H1 (cell line): ENCODE results near the gene AKR1C3. TPM values are rescaled to one million over a fixed set of nuclear protein-coding genes. Genes with fewer than 3 reads are reported as not detected.
"Not testable (repeated sequence)": the region's sequence is repeated elsewhere in the genome, so short reads cannot be mapped to it uniquely, and the experiment has no call there.

ENCODE experiments used
- CTCF ChIA-PET: fragments of 300-600 bp; sonication (Branson Sonifier 250); formaldehyde crosslinking; loops from one replicate; lab custom pipeline; 2021; ENCODE audit not compliant: partially characterized antibody; lab: Charles Lee
- POLR2A ChIA-PET: fragments of 300-600 bp; sonication (Branson Sonifier 250); formaldehyde crosslinking; loops from one replicate; lab custom pipeline; 2021; ENCODE audit warnings: inconsistent platforms; ENCODE audit not compliant: partially characterized antibody; lab: Charles Lee
- DNase-seq, 2 experiments: peaks; one replicate each; pipeline versions ENCODE4 v3.0.0 to v3.0.0-alpha.2; 2010 to 2022; ENCODE audit warnings: low spot score in 2 of 2, low read depth in 1 of 2, mixed read lengths in 1 of 2
- FAIRE-seq: peaks from 2 replicates; lab custom pipeline; 2011; peaks lifted over from hg19 to GRCh38; lab: Jason Lieb, UNC
- H2AFZ ChIP-seq: 2 replicates; pipeline ENCODE4 v1.8.1; 2012; ENCODE audit warnings: low read length, inconsistent platforms
- H2AK5ac ChIP-seq: 2 replicates; pipeline ENCODE4 v1.6.1; 2013; ENCODE audit warnings: low read depth, low read length
- H2BK120ac ChIP-seq: replicated peaks from 2 replicates; pipeline ENCODE3; 2013; ENCODE audit warnings: low read depth, low read length, inconsistent platforms
- H2BK12ac ChIP-seq: 2 replicates; pipeline ENCODE4 v1.6.1; 2013; ENCODE audit warnings: low read depth, low read length
- H2BK15ac ChIP-seq: 2 replicates; pipeline ENCODE4 v1.6.1; 2013; ENCODE audit warnings: low read length
- H2BK20ac ChIP-seq: 2 replicates; pipeline ENCODE4 v1.6.1; 2013; ENCODE audit warnings: low read length
- H2BK5ac ChIP-seq: 2 replicates; pipeline ENCODE4 v1.6.1; 2013; ENCODE audit warnings: low read depth, low read length
- H3K14ac ChIP-seq: 2 replicates; pipeline ENCODE4 v1.6.1; 2013; ENCODE audit warnings: inconsistent platforms; ENCODE audit not compliant: insufficient read length
- H3K18ac ChIP-seq: 2 replicates; pipeline ENCODE4 v1.6.1; 2013; ENCODE audit warnings: low read length; ENCODE audit errors: extremely low read depth
- H3K23ac ChIP-seq: 2 replicates; pipeline ENCODE4 v1.6.1; 2013; ENCODE audit warnings: inconsistent platforms; ENCODE audit not compliant: insufficient read length
- H3K23me2 ChIP-seq: 2 replicates; pipeline ENCODE4 v1.6.1; 2013; ENCODE audit warnings: low read depth, low read length
- H3K27ac ChIP-seq: 2 replicates; pipeline ENCODE4 v1.6.1; 2011; ENCODE audit warnings: low read depth, low read length, inconsistent platforms
- H3K27me3 ChIP-seq, 4 experiments: replicated peaks in 1 of 4; 1 replicate in 1 of 4; 2 replicates in 3 of 4; pipeline versions ENCODE4 v1.6.1 to v1.8.1; 2011 to 2013; ENCODE audit warnings: low read length in 3 of 4, mild to moderate bottlenecking in 3 of 4, inconsistent platforms in 2 of 4, mixed read lengths in 2 of 4, moderate library complexity in 1 of 4; ENCODE audit not compliant: control insufficient read depth in 3 of 4, insufficient read depth in 3 of 4; ENCODE audit errors: extremely low read depth in 1 of 4
- H3K36me3 ChIP-seq, 4 experiments: 2 replicates each; pipeline versions ENCODE4 v1.6.1 to v1.8.1; 2011 to 2013; ENCODE audit warnings: mild to moderate bottlenecking in 4 of 4, low read length in 3 of 4, moderate library complexity in 2 of 4, control low read depth in 1 of 4, inconsistent platforms in 1 of 4; ENCODE audit not compliant: insufficient read depth in 4 of 4, control insufficient read depth in 2 of 4
- H3K4ac ChIP-seq: replicated peaks from 2 replicates; pipeline ENCODE3; 2013; ENCODE audit warnings: low read length, low read depth, mixed read lengths, inconsistent platforms; ENCODE audit not compliant: insufficient read length
- H3K4me1 ChIP-seq, 4 experiments: replicated peaks in 1 of 4; 1 replicate in 1 of 4; 2 replicates in 3 of 4; pipeline versions ENCODE4 v1.6.1 to v1.8.1; 2011 to 2013; ENCODE audit warnings: low read length in 3 of 4, inconsistent platforms in 2 of 4, mixed read lengths in 1 of 4; ENCODE audit not compliant: insufficient read depth in 4 of 4, control insufficient read depth in 3 of 4
- H3K4me2 ChIP-seq, 2 experiments: 2 replicates each; pipeline versions ENCODE4 v1.6.1 to v1.8.1; 2011 to 2013; ENCODE audit warnings: low read depth in 2 of 2, low read length in 2 of 2, control low read depth in 1 of 2, inconsistent platforms in 1 of 2, mild to moderate bottlenecking in 1 of 2; ENCODE audit not compliant: insufficient read depth in 1 of 2
- H3K4me3 ChIP-seq, 4 experiments: fragments of 200-600, 300-600 bp in 1 of 4; sonication (generic), shearing (Covaris generic), sonication (Bioruptor Twin) in 1 of 4; 2 replicates each; pipeline versions ENCODE4 v1.5.1 to v1.8.1; 2011 to 2016; ENCODE audit warnings: low read length in 4 of 4, low read depth in 3 of 4, control low read depth in 2 of 4, inconsistent platforms in 2 of 4, mild to moderate bottlenecking in 2 of 4, mixed read lengths in 1 of 4, moderate library complexity in 1 of 4; ENCODE audit not compliant: insufficient read depth in 2 of 4; ENCODE audit errors: extremely low read depth in 1 of 4
- H3K56ac ChIP-seq: replicated peaks from 2 replicates; pipeline ENCODE3; 2013; ENCODE audit warnings: low read depth, mild to moderate bottlenecking, mixed read lengths, low read length, inconsistent platforms; ENCODE audit not compliant: insufficient read length
- H3K79me1 ChIP-seq: 2 replicates; pipeline ENCODE4 v1.6.1; 2013; ENCODE audit warnings: low read depth, low read length, control low read depth
- H3K79me2 ChIP-seq, 2 experiments: 2 replicates each; pipeline versions ENCODE4 v1.6.1 to v1.8.1; 2012 to 2013; ENCODE audit warnings: low read length in 2 of 2, mild to moderate bottlenecking in 2 of 2, inconsistent platforms in 1 of 2; ENCODE audit not compliant: insufficient read depth in 2 of 2, control insufficient read depth in 1 of 2
- H3K9ac ChIP-seq, 4 experiments: replicated peaks in 1 of 4; 1 replicate in 1 of 4; 2 replicates in 3 of 4; pipeline versions ENCODE4 v1.6.1 to v1.8.1; 2011 to 2013; ENCODE audit warnings: low read depth in 3 of 4, low read length in 3 of 4, control low read depth in 2 of 4, mild to moderate bottlenecking in 2 of 4, moderate library complexity in 2 of 4, inconsistent platforms in 1 of 4; ENCODE audit errors: extremely low read depth in 1 of 4
- H3K9me3 ChIP-seq, 2 experiments: 2 replicates each; pipeline versions ENCODE4 v1.6.1 to v1.8.1; 2012 to 2013; ENCODE audit warnings: mild to moderate bottlenecking in 2 of 2, moderate library complexity in 2 of 2, control low read depth in 1 of 2, inconsistent platforms in 1 of 2, low read depth in 1 of 2, low read length in 1 of 2, mixed read lengths in 1 of 2; ENCODE audit not compliant: insufficient read depth in 2 of 2
- H4K20me1 ChIP-seq, 2 experiments: replicated peaks in 1 of 2; 2 replicates each; pipeline versions ENCODE3 to v1.8.1; 2011 to 2013; ENCODE audit warnings: inconsistent platforms in 2 of 2, low read length in 2 of 2, mild to moderate bottlenecking in 1 of 2; ENCODE audit not compliant: insufficient read depth in 2 of 2, control insufficient read depth in 1 of 2
- H4K5ac ChIP-seq: 2 replicates; pipeline ENCODE4 v1.6.1; 2013; ENCODE audit warnings: low read length, low read depth, mixed read lengths, inconsistent platforms; ENCODE audit not compliant: insufficient read length
- H4K8ac ChIP-seq: 2 replicates; pipeline ENCODE4 v1.8.0; 2013; ENCODE audit warnings: mild to moderate bottlenecking, moderate library complexity, low read length, inconsistent platforms; ENCODE audit not compliant: insufficient read depth; ENCODE audit errors: extremely low read depth
- H4K91ac ChIP-seq: replicated peaks from 2 replicates; pipeline ENCODE3; 2013; ENCODE audit warnings: low read length, mixed read lengths, inconsistent platforms; ENCODE audit not compliant: insufficient read length
- WGBS, 2 experiments: shearing (Covaris generic) in 1 of 2; methylation state at CpG; one replicate each; pipeline versions ENCODE4 v1.1.6 to v1.1.7; 2013 to 2015; ENCODE audit warnings: low lambda C conversion rate in 2 of 2, mixed read lengths in 2 of 2, inconsistent platforms in 1 of 2, low coverage in 1 of 2, missing lambda C conversion rate in 1 of 2; ENCODE audit not compliant: insufficient replicate concordance in 2 of 2, insufficient coverage in 1 of 2, insufficient read length in 1 of 2; ENCODE audit errors: extremely low coverage in 1 of 2, missing lambda C conversion rate in 1 of 2; 5-methylcytosine and 5-hydroxymethylcytosine counted together
- polyA plus RNA-seq, 7 experiments: library from polyadenylated mRNA; depleted of rRNA in 3 of 7; stranded (reverse) in 5 of 7; unstranded in 2 of 7; fragments of >200 nt in 5 of 7; fragments of 200-250 nt in 2 of 7; gene quantifications; 1 replicate in 5 of 7; 2 replicates in 1 of 7; 4 replicates in 1 of 7; pipeline versions ENCODE4 v1.2.1 to v1.2.3, GENCODE V29; 2011 to 2013; ENCODE audit warnings: missing spikeins in 2 of 7, mixed read lengths in 2 of 7
- total RNA-seq: library from RNA; stranded (reverse); fragmentation: NEBNext Ultra II Directional; extraction: Animal tissue kit (Norgen Biotek cat#: 25700); gene quantifications from 2 replicates; pipeline ENCODE4 v1.2.1, GENCODE V29; 2021

AKR1C3 gene
- total and polyA plus RNA-seq, 2 of the 8 experiments (the other 6 are each of a cell fraction or from before 2014, with no cell fraction given), result 4.6 to 6.9 TPM

- H2BK12ac ChIP-seq, H2BK15ac ChIP-seq, H3K4me3 ChIP-seq, H3K18ac ChIP-seq, H2BK5ac ChIP-seq, H3K4ac ChIP-seq, H2AFZ ChIP-seq, H2AK5ac ChIP-seq, DNase-seq, H3K4me1 ChIP-seq, H4K8ac ChIP-seq, FAIRE-seq, H3K9ac ChIP-seq, H3K23me2 ChIP-seq, H3K27ac ChIP-seq, H4K20me1 ChIP-seq, POLR2A ChIA-PET, H4K91ac ChIP-seq, H3K27me3 ChIP-seq, H3K14ac ChIP-seq, H3K36me3 ChIP-seq, CTCF ChIA-PET, H3K4me2 ChIP-seq, H3K56ac ChIP-seq, H2BK20ac ChIP-seq, H3K23ac ChIP-seq, H3K79me1 ChIP-seq, H2BK120ac ChIP-seq, H3K79me2 ChIP-seq, H4K5ac ChIP-seq: not testable (repeated sequence)
- H3K9me3 ChIP-seq, result peaks cover 7 to 15% of the 10 kb centered on the region in 2 experiments; a peak in 2 of 4 replicates
- 86% methylated on average over 2 of the region's 4 CpGs; no CpG with 5 or more reads in 1 of the 2 experiments for WGBS, 2 experiments
Observed at GRCh38 chr10:5137699-5138098, 43.5 kb downstream of the AKR1C3 start.
